Neutrophil (primary cell): ENCODE data around the gene TEN1.

Experiments
- H3K27ac ChIP-seq: fragments of 200-600 bp; sonication (generic); 2 replicates; pipeline ENCODE4 v1.5.1; 2016; ENCODE audit warnings: mild to moderate bottlenecking, moderate library complexity
- H3K27me3 ChIP-seq: fragments of 200-600 bp; sonication (generic); 2 replicates; pipeline ENCODE4 v1.6.0; 2016; ENCODE audit warnings: mild to moderate bottlenecking
- H3K36me3 ChIP-seq: fragments of 200-600 bp; sonication (generic); 2 replicates; pipeline ENCODE4 v1.5.1; 2017
- H3K4me1 ChIP-seq, 2 experiments: fragments of 200-600 bp in 1 of 2; sonication (generic) in 1 of 2; 1 replicate in 1 of 2; 2 replicates in 1 of 2; pipeline versions ENCODE4 v1.5.1 to v1.6.1; 2013 to 2016; ENCODE audit warnings: low read depth in 1 of 2, low read length in 1 of 2, mild to moderate bottlenecking in 1 of 2, moderate library complexity in 1 of 2; ENCODE audit not compliant: control insufficient read depth in 1 of 2, insufficient read depth in 1 of 2
- H3K4me3 ChIP-seq, 2 experiments: fragments of 200-600 bp in 1 of 2; sonication (generic) in 1 of 2; 1 replicate in 1 of 2; 2 replicates in 1 of 2; pipeline ENCODE4 v1.5.1; 2013 to 2016; ENCODE audit warnings: low read depth in 1 of 2, low read length in 1 of 2, mild to moderate bottlenecking in 1 of 2, moderate library complexity in 1 of 2
- H3K9me3 ChIP-seq: fragments of 200-600 bp; sonication (generic); 2 replicates; pipeline ENCODE4 v1.5.1; 2016
- TF ChIP-seq, protein P1 (sequence below): fragments of 200-600 bp; sonication (generic); IDR thresholded peaks from 2 replicates; pipeline ENCODE4 v1.5.1; 2016; ENCODE audit warnings: antibody characterized with exemption

TEN1 gene

DNA sequence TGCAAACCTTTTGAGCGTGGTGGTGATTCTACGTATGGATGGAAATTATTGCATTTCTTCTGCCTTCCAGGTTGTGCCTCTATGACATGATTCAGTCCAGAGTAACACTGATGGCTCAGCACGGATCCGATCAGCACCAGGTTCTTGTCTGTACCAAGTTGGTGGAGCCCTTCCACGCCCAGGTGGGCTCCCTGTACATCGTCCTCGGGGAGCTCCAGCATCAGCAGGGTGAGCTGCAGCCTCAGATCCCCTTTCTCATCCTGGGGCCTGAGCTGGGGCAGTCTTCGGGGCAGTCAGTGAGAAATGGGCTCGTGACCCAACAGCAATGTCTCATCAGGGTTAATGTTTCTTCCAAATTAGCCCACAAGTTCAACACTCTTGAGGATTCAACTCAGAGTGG, 12.4 kb downstream of the TEN1 start:
- Histone ChIP-seq H3K9me3 (no peaks in the 10 kb centered on the region), H3K36me3 (no peaks in the 10 kb centered on the region), H3K4me1 (peaks cover 19 to 24% of the 10 kb centered on the region in 2 experiments), H3K4me3 (no peak overlapping the region), H3K27ac (peak overlapping the region; percentile 76), H3K27me3 (no peaks in the 10 kb centered on the region)
- TF ChIP-seq, protein P1, sequence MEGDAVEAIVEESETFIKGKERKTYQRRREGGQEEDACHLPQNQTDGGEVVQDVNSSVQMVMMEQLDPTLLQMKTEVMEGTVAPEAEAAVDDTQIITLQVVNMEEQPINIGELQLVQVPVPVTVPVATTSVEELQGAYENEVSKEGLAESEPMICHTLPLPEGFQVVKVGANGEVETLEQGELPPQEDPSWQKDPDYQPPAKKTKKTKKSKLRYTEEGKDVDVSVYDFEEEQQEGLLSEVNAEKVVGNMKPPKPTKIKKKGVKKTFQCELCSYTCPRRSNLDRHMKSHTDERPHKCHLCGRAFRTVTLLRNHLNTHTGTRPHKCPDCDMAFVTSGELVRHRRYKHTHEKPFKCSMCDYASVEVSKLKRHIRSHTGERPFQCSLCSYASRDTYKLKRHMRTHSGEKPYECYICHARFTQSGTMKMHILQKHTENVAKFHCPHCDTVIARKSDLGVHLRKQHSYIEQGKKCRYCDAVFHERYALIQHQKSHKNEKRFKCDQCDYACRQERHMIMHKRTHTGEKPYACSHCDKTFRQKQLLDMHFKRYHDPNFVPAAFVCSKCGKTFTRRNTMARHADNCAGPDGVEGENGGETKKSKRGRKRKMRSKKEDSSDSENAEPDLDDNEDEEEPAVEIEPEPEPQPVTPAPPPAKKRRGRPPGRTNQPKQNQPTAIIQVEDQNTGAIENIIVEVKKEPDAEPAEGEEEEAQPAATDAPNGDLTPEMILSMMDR: no peak

DNA sequence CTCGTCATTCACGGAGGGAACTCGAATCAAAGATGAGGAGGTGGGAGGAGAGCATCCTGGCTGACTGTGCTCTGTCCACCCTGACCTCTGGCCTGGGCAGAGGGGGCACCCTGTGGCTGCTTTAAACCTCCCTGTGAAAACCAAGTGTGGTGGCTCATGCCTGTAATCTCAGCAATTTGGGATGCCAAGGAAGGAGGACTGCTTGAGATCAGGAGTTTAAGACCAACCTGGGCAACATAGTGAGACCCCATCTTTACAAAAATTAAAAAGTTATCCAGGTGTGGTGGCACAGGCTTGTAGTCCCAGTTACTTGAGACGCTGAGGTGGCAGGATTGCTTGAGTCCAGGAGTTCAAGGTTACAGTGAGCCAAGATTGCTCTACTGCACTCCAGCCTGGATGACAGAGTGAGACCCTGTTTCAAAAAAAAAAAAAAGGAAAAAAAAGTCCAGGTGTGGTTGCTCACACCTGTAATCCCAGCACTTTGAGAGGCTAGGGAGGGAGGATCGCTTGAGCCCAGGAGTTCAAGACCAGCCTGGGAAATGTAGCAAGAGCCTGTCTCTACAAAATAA, 15.8 kb downstream of the TEN1 start:
- Histone ChIP-seq H3K36me3 (no peaks in the 10 kb centered on the region), H3K27me3 (no peaks in the 10 kb centered on the region), H3K9me3 (no peaks in the 10 kb centered on the region), H3K4me1 (peaks cover 33 to 38% of the 10 kb centered on the region in 2 experiments), H3K27ac (no peak overlapping the region), H3K4me3 (no peak overlapping the region)
- TF ChIP-seq, protein P1: no peak

DNA sequence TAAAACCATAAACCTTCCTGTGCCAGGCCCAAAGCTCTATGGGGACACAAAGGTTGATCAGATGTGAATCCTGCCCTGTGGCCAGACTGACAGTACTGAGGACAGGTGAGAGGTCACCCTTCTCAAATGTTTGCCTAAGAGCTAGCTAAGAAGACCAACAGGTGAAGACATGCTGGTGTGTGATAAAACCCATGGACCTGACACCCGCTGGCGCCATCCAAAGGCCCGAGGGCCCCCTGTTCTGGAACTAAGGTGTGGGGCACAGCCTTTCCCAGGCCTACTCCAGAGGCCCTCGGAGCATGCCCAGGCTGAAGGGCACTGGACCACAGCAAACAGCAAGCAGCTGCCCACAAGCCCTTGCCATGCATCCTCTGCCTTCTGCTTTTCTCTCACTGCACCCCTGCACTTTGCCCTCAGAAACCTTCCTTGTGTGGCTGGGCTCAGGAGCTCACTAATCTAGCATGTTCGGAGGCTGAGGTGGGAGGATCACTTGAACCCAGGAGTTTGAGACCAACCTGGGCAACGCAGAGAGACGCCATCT, 16.4 kb downstream of the TEN1 start:
- no peaks in the 10 kb centered on the region for H3K9me3 ChIP-seq
- peaks cover 33 to 38% of the 10 kb centered on the region in 2 experiments for H3K4me1 ChIP-seq
- no peak overlapping the region for H3K27ac ChIP-seq
- H3K4me3 ChIP-seq: no peak overlapping the region
- TF ChIP-seq, protein P1: no peak
- H3K27me3 ChIP-seq: no peaks in the 10 kb centered on the region
- no peaks in the 10 kb centered on the region for H3K36me3 ChIP-seq

DNA sequence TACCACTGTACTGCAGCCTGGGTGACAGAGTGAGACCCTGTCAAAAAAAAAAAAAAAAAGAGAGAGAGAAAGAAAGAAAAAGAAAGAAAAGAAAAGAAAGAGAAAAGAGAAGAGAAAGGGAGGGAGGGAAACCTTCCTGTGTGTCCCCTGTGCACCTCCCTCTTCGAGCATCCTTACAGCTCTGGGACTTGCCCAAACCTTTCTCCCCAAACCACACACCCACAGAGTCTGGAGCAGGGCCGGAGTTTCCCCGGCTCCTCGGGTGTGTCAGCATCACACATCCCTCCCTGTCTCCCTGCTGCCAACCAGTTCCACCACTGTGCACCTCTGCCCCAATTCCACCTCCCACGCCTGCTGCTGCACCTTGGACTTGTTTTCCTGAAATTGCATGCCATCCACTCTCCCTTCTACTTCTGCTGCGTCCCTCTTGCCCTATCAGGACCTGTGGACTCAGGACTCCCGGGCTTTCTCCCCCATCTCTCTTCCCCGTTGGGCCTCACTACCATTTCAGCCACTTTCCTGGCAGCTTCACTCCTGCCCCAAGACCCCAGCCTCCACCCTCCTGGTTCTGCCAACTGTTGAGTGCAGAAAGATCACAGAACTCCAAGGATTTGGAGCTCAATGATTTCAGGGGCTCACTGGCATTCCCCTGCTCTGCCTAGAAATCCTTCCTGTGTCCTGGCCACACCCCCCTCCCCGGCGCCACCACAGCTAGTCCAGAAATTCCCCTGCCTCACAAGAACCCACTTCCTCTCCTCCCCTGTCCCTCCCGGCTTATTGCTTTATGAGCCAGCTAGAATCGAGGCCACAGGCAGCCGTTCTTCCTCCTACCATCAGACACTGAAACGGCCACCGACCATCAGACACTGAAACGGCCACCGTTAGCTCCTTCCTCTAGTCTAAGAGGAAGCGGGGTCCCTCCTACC, 17.9 kb downstream of the TEN1 start:
- Histone ChIP-seq H3K27ac (peak overlapping the region; percentile 77), H3K4me3 (peak overlapping the region; percentile 30 to 38)

DNA sequence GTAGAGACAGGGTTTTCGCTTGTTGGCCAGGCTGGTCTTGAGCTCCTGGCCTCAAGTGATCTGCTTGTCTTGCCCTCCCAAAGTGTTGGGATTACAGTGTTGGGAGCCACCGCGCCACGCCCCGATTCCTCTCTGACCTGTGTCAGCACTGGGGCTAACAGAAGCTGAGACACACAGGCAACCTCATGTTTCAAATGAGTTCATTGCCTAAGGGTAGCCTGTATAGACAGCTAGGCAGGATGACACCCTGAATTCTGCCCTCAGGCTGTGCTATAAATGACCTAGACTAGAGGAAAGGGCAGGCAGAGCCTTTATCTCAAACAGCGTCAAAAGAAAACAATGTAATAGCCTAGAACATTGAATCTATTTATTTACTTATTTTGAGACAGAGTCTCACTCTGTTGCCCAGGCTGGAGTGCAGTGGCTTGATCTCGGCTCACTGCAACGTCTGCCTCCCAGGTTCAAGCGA, 19.3 kb downstream of the TEN1 start:
- no peaks in the 10 kb centered on the region for H3K9me3 ChIP-seq
- H3K4me3 ChIP-seq: no peak overlapping the region
- TF ChIP-seq, protein P1: no peak
- peaks cover 9% of the 10 kb centered on the region for H3K36me3 ChIP-seq
- H3K27me3 ChIP-seq: no peaks in the 10 kb centered on the region
- peak overlapping the region; percentile 2 for H3K27ac ChIP-seq
- H3K4me1 ChIP-seq: peaks cover 20 to 23% of the 10 kb centered on the region in 2 experiments

More for the DNA sequence above, 17.9 kb downstream of the TEN1 start:
- Histone ChIP-seq H3K36me3 (peaks cover 2% of the 10 kb centered on the region), H3K27me3 (no peaks in the 10 kb centered on the region), H3K9me3 (no peaks in the 10 kb centered on the region), H3K4me1 (peaks cover 25 to 29% of the 10 kb centered on the region in 2 experiments)
- TF ChIP-seq, protein P1: no peak
